GM18508 (cell line): ENCODE data around the gene NALCN.
"Not testable (repeated sequence)": the region's sequence is repeated elsewhere in the genome, so short reads cannot be mapped to it uniquely, and the experiment has no call there.

Experiments used
- ATAC-seq: cut with Tn5 transposase; IDR thresholded peaks from one replicate; pipeline ENCODE4 v1.9.1; 2021; ENCODE audit warnings: moderate number of reproducible peaks; ENCODE audit not compliant: insufficient read depth, unreplicated experiment

Gene NALCN

GRCh38 chr13:101346161-101346560, 70.1 kb downstream of the NALCN start:
- ATAC-seq = no peak

DNA sequence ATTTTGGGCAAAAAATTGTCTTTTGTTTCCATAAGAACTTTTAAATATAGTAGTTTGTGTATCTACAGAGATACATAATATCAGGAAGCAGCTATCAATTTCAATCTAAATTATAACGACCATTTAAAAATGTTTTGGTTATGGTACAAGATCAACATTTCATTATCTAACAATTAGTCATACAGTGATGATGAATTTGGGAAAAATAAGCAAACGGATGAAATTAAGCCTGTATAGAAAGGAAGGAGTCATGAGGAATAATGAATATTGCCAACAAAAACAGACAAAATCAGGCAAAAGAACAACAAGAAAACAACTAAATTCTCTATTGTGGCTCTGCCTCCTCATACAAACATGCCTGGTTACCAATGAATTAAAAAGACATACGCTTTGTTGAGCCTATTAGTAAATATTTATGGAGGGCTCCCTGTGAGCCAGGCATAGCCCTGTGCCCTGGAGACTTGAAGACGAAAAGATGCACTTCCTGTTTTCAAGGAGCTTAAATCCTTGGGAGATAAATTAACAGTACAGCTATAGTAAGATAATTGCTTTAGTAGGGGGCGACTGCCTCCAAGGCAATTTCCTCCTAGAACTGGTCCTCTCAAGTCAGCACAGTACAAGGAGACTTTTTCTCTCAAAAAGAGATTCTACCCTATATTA, 73.0 kb downstream of the NALCN start:
- ATAC-seq = no peak

- ATAC-seq = no peak
These were observed 74.8 kb downstream of the NALCN start for GRCh38 chr13:101341464-101341863.

DNA sequence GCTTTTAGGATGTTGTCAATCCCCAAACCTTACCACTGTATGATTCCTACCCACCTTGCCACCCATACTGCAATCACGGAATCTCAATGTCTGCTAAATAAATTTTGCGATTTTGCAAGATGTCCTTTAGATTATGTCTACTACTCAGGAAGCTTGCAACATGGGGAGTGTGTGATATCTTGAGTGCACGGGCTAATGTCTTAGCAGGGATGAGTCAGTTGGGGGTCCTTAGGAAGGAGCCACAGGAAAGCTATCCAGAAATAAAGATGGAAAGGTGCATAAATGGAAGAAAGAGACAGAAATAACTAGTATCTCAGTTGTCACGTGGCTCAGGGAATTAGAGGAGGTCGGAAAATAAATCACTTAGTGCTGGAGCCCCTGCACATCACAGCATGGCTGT, 77.1 kb downstream of the NALCN start:
- ATAC-seq = no peak

- ATAC-seq = no peak
These were observed 83.7 kb downstream of the NALCN start for GRCh38 chr13:101332583-101332982.

- ATAC-seq = no peak
These were observed 84.6 kb downstream of the NALCN start for GRCh38 chr13:101331731-101332130.

GRCh38 chr13:101327871-101328270, 88.4 kb downstream of the NALCN start:
- no peak for ATAC-seq

DNA sequence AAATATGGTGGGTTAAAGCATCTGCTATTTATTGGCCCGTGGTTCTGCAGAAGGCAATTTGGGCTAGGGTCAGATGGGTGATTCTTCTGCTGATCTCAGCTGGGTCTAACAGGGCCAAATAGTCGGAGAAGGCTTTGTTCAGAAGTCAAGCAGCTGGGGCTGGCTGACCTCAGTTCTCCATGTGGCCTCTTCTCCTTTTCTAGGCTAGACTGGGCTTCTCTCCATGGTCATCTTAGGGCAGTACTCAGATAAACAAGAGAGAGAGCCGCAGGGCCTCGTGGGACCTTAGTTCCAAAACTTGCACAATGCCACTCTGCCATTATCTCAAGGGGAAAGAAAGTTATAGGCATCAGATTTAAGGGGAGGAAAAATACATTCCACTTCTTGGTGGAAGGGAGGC, 89.6 kb downstream of the NALCN start:
- no peak for ATAC-seq

- no peak for ATAC-seq
These were observed 90.9 kb downstream of the NALCN start for GRCh38 chr13:101325423-101325822.

DNA sequence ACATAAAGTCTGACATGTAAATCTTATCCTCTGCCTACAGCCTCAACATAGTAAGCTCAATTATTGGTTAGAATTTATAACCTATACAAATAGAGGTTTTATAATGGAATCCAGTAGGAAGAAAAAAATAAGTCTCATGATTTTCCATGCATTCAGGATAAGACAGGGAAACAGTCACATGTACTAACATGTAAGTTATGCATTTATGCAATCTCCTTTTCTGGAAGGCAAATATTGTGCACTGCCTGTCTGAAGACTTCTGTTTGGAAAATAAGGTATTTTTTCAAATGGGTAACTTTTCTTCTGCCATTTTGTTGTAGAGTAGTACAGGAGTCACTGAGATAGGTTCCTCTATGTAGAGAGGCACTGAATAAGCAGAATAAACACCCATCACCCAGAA, 92.7 kb downstream of the NALCN start:
- ATAC-seq = no peak

DNA sequence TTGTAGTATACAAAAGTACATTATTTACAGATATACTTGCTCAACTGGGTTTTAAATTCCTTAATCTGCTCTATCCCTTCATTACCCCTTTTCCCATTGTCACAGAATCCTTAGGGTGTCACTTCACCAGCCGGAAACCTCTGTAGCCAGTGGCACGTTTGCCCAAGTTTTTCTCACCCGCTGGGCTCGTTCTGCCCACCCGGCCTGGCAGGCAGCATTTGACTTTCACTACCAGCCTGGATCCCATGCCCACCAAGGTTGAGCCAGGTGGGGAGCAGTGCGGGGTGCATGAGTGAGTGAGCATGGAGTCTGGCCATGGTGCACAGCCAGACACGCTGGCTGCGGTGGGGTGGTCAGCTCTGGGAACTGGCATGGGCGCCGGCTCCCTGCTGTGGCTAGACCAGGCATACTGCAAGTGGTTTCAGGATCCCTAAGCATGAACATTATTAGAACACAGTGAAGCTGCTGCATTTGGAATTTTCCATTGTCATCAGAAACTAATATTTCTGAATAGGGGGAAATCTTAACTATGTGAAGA, 98.3 kb downstream of the NALCN start:
- no peak for ATAC-seq

DNA sequence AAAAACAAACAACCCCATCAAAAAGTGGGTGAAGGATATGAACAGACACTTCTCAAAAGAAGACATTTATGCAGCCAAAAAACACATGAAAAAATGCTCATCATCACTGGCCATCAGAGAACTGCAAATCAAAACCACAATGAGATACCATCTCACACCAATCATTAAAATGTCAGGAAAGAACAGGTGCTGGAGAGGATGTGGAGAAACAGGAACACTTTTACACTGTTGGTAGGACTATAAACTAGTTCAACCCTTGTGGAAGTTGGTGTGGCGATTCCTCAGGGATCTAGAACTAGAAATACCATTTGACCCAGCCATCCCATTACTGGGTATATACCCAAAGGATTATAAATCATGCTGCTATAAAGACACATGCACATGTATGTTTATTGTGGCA, 102.8 kb downstream of the NALCN start:
- ATAC-seq = not testable (repeated sequence)

DNA sequence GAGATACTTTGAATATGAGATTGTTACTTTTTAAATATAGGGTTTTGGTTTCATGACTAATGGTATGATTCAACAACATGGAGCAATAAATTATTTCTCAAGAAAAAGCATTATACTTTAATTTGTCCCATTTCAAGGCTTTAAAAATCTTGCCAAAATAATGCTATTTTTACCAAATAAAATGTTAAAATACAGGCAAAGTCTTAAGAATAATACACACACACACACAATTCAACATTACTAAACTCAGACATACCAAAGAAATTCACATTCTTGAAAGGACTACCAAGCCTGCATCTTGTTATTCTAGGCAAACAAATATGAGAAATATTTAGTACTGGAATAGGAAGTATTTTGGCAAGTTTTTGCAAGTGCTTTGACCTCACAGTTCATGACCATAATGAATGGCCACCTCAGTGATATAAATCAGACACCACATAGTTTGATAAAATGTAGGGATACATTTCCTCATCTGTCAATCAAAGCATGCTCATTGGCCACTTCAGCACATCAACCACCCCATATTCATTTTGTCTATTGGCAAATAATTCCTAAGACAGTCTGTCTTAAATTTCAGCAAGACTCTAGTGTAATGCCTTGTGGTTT, 107.2 kb downstream of the NALCN start:
- no peak for ATAC-seq

- ATAC-seq = no peak
These were observed 107.9 kb downstream of the NALCN start for GRCh38 chr13:101308247-101309013.

DNA sequence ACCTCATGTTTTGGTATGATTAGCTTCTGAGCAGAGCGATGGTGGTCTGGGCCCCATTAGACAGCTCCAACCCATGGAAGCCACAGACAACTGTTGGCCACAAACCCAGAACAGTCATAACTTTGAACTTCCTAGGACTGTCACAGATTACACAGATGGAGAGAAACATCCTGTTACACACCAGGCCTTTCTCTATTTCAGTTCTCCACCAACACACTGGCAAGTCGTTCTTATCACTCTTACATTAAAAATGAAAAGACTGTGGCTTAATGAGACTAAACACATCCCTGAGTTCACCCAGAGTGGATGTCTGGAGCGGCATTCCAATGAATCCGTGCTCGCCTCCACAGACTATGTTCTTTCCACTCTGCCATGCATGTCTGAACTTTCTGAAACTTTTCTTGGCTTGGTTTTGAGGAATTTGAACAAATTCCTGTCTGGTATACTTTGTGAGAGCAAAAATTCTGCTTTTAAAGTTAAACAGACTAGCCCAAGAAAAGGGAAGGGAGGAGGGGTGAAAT, 109.1 kb downstream of the NALCN start:
- ATAC-seq = no peak

DNA sequence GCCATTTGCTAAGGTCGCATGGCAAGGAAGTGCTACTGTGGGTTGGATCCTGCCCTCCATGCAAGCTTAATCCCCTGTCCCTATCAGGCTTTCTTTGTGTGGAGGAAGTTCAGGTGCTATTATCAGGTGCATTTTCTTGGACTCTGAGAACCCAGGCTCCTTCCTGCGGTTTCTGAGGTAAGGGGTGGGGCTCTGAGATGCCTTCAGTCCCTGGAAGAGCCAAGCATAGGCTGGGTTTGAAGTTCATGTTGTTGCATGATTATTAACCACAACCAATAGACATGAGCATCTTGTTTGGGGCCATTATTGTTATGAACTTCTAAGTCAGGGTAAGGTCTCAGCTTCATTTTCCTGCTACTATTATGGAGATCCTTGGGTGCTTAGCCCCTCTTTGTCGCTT, 109.5 kb downstream of the NALCN start:
- ATAC-seq = no peak

DNA sequence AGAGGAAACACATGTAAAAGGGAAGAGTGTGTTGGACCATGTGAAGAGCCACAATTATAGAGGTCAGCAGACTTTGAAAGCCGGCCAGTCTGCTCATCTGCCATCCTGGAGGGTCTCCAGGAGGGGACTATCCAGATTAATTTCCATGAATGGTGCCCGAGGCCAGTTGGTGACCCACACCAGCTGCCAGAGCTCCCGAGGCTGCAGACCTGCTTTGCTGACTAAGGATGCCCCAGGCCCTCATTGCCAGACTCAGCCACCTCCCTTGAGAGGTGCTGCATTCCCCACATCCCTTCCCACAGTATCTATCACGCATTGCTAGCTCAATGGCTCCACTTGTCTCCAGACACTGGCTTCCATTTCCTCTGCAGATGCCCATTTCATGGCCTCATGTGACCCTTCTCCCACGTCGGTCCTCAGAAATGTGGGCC, 110.3 kb downstream of the NALCN start:
- no peak for ATAC-seq

GRCh38 chr13:101303521-101303920, 112.8 kb downstream of the NALCN start:
- no peak for ATAC-seq

DNA sequence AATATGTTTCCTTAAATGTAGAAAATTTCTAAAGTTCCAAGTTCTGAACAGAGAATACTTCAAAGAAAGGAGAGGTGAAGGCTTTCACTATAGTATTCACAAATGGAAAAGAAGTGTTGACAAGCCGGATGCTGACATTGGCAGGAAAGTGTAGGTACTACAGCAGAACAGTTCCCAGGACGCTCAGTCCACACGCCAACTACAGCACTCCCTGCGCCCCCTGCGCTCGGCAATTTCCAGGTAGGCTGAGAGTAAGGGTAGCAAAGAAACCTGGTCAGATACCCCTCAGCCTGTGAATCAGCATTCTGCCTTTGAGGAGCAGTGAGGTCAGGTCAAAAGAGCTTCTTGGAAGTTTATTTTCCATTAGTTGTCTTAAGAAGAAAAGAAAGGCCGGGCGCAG, 115.3 kb downstream of the NALCN start:
- no peak for ATAC-seq

DNA sequence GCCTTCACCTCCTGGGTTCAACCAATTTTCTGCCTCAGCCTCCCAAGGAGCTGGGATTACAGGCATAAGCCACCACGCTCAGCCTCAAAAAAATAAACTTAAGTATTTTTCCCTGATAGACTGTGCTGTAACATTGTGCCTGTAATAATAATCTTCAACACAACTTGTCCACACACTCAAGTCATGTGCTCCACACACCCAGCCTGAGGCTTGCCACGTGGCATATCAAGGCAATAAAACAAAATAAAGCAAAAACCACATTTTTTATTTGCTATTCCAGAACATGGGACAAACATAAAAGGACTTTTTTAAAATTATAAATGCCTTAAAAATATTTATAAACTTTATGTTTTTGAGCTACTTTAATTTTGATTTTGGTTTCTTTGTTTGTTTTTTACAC, 115.8 kb downstream of the NALCN start:
- no peak for ATAC-seq

DNA sequence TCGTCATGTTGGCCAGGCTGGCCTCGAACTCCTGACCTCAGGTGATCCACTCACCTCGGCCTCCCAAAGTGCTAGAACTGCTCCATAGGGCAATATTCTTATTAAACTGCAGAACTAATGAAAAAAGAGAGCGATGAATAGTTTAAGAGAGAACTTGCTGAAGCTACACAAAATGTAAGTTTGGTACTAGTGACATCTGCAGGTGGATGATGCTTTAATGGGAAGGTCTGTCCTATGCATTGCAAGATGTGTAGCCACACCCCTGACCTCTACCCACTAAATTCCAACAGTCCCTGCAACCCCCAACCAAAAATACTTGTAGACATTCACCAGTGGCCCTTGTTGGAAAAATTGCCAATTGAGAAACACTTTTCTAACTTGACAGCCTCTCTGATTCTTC, 117.8 kb downstream of the NALCN start:
- no peak for ATAC-seq
